GM18507 (cell line): Measurements from ENCODE around the gene SYT17.

ENCODE experiments used
- DNase-seq: peaks from one replicate; pipeline ENCODE4 v3.0.0; 2011; ENCODE audit warnings: low read depth; ENCODE audit not compliant: insufficient read length; ENCODE audit errors: extremely low spot score
- FAIRE-seq: peaks from 2 replicates; lab custom pipeline; 2011; peaks lifted over from hg19 to GRCh38; lab: Jason Lieb, UNC

Gene SYT17

GRCh38 chr16:19203374-19203966, 35.4 kb downstream of the SYT17 start:
- FAIRE-seq (no peak), DNase-seq (no peak)

- DNase-seq, result no peak
- FAIRE-seq, result peak; percentile 68
These were observed 42.4 kb downstream of the SYT17 start for GRCh38 chr16:19210280-19210924.

DNA sequence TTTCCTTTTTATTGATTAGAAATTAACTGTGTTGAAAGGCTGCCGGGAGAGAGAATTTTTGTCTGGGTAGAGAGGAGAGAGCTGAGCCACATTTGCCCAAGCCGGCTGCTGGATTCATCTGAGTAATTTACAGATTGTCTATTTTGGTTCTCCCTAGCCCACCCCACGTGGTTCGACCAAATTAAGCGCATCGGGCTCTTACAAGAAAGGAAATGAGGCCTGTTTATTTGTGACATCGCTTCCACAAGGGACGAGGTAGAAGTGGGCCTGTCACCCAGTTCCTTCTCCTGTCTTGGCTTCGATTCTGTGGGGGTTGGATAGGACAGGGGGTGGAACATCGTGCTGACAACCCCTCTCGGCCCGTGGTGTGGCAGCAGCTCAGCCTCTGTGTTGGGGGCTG, 42.9 kb downstream of the SYT17 start:
- peak; percentile 15 for FAIRE-seq

GRCh38 chr16:19212059-19212458, 44.0 kb downstream of the SYT17 start:
- FAIRE-seq, result no peak
- no peak for DNase-seq

More for the DNA sequence above, 42.9 kb downstream of the SYT17 start:
- DNase-seq, result no peak

- DNase-seq, result no peak
- no peak for FAIRE-seq
These were observed 45.8 kb downstream of the SYT17 start for GRCh38 chr16:19213885-19214284.

DNA sequence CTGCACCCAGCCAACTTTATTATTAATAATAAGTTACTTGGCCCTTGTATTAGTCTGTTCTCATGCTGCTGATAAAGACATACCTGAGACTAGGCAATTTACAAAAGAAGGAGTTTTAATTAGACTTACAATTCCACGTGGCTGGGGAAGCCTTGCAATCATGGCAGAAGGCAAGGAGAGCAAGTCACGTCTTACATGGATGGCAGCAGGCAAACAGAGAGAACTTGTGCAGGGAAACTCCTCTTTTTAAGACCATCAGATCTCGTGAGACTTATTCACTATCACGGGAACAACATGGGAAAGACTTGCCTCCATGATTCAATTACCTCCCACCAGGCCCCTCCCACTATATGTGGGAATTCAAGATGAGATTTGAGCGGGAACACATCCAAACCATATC, 47.7 kb downstream of the SYT17 start:
- FAIRE-seq, result no peak

DNA sequence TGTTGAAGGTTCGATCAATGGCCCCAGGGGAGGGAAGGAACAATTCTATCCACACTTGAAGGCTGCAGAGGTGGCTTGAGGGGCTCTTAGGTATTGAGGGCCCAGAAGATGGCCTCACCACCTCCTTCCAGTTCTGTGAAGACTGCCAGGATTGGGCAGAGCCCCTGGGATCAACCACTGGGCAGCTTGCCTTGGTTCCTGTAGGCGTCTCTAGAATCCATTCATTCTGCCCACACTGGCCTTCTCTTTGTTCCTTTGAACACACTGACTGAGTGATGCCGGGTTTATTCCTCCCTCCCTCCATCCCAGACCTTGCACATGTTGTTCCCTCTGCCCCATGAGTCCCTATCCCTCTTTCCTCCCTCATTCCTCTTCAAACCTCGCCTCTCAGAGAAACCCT, 50.5 kb downstream of the SYT17 start:
- DNase-seq (no peak), FAIRE-seq (no peak)

More for the DNA sequence above, 47.7 kb downstream of the SYT17 start:
- DNase-seq, result no peak

- FAIRE-seq (no peak), DNase-seq (no peak)
These were observed 51.8 kb downstream of the SYT17 start for GRCh38 chr16:19219836-19220235.

- no peak for DNase-seq
- FAIRE-seq, result peak; percentile 41
These were observed 55.5 kb downstream of the SYT17 start for GRCh38 chr16:19223235-19224170.

GRCh38 chr16:19225651-19226050, 57.6 kb downstream of the SYT17 start:
- DNase-seq (no peak), FAIRE-seq (no peak)

DNA sequence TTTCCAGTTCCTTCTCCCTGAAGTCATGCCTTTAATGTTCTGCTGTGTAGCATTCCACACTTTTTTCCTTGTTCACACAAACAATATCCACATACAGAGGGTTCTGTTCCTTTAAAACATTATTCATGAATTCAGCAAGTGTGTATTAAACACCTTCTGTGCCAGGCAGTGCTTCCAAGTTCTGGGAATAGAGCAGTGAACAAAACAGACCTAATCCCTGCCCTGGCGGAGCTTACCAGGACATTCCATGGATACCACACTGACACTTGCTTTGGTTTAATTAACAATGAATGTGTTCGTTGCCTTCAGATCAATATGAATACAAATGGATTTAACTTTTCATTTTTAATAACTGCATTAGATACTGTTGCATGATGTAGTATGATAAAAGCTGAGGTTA, 59.6 kb downstream of the SYT17 start:
- DNase-seq (no peak), FAIRE-seq (no peak)

GRCh38 chr16:19228052-19228451, 60.0 kb downstream of the SYT17 start:
- DNase-seq (no peak), FAIRE-seq (no peak)

DNA sequence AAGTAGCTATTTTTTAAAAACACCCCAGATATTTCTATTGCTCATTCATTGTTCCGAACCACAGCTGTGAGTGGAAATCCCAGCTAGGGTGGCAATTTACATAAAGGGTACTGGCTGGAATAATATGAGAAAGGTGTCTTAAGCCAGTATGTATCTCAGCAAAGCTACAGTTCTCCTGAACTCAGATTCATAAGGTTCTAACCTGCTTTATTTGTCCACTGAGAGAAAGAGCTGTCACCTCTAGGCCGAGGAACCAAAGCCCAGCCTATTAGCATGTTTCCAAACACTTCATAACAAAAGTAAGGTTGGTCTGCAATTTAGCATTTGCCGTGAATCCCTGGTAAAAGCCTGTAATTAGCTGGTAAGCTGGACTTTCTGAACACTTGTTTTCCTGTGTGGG, 60.5 kb downstream of the SYT17 start:
- FAIRE-seq, result no peak
- no peak for DNase-seq

DNA sequence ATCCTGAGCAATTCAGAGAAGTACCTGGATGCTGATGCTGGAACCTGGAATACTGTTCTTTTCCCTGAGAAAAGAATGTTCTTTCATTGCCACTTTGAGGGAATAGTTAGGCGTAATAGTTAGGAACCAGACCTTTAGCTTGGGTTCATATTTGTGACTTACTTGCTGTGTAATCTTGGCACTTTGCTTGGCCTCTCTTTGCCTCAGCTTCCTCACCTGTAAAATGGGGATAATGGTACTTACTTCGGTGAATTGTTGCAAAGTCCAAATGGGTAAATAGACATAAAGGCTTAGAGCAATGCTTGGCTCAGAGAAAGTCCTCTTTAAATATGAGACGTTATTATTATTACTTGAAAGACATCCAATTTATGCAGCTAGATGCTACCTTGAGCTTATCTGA, 62.5 kb downstream of the SYT17 start:
- no peak for FAIRE-seq

DNA sequence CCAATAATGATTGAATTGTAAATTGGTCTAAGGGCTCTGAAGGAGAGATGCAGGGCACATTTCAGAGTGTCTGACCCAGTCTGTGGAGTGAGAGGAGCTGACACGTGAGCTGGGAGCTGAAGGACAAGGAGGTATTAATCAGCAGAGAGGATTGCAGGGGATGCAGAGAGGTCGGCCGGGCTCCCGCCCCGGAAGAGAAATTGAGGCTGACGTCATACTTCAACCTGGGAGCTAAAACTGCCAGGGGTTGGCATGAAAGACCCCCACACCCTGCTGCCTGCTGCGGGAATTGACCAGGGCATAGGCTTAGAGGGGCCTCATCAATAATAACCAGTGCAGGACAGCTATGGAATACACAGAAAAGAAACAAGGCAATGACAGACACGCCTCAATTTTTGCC, 63.8 kb downstream of the SYT17 start:
- FAIRE-seq (no peak), DNase-seq (no peak)

More for the DNA sequence above, 62.5 kb downstream of the SYT17 start:
- DNase-seq, result no peak

DNA sequence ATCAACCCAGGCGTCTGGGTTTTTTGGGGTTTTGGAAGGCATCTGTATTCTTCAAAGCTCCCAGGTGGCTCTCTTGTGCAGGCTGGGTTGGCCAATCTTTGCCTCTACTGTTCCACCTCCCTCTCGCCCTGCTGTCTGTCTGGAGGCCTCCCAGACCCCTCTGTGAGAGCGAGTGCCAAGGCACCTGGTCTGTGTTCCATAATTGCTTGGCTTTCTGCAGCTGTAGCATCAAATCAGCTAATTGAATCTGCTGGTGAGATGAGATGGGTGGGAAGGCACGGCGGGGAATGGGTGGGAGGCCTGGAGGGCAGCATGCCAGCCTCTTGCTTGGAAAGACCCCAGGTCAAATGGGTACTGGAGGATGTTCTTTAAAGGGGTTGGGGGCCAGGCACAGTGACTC, 64.9 kb downstream of the SYT17 start:
- no peak for FAIRE-seq

DNA sequence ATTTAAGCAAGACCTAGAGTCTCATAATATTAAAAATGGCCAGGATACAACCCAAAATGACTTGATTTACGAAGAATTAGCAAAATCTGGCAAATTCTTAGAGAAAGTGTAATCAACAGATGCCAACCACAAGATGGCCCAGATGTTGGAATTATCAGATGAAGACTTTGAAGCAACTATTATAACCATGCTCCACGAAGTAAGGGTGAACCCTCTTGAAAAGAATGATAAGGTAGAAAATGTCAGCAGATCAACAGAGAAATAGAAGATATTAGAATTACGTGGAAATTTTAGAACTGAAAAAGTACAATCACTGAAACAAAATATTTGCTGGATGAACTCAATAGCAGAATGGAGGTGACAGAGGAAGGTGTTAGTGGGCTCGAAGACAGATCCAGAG, 67.4 kb downstream of the SYT17 start:
- FAIRE-seq, result no peak

More for the DNA sequence above, 64.9 kb downstream of the SYT17 start:
- no peak for DNase-seq

GRCh38 chr16:19235886-19236285, 67.8 kb downstream of the SYT17 start:
- DNase-seq (no peak), FAIRE-seq (no peak)

More for the DNA sequence above, 67.4 kb downstream of the SYT17 start:
- no peak for DNase-seq

- DNase-seq, result no peak
- FAIRE-seq, result no peak
These were observed 68.6 kb downstream of the SYT17 start for GRCh38 chr16:19236561-19237209.

GRCh38 chr16:19238406-19238805, 70.4 kb downstream of the SYT17 start:
- FAIRE-seq (no peak), DNase-seq (no peak)
